SK-N-SH treated with all-trans-retinoic acid at 6 μM for 48 hours (cell line): ENCODE data around the gene FYCO1.

ENCODE experiments used
- CSDC2 ChIP-seq: fragments of 250-450 bp; sonication (Bioruptor Pico); IDR thresholded peaks from 2 replicates; pipeline ENCODE4 v1.5.0; 2020; ENCODE audit warnings: mild to moderate bottlenecking, moderate library complexity
- GLIS3 ChIP-seq: fragments of 250-450 bp; sonication (Bioruptor Pico); IDR thresholded peaks from 2 replicates; pipeline ENCODE4 v1.5.0; 2020; ENCODE audit warnings: mild to moderate bottlenecking, moderate library complexity
- ISL1 ChIP-seq: fragments of 250-450 bp; sonication (Bioruptor Pico); IDR thresholded peaks from 2 replicates; pipeline ENCODE4 v2.1.2; 2022; ENCODE audit warnings: mild to moderate bottlenecking, moderate library complexity
- PATZ1 ChIP-seq: fragments of 250-450 bp; sonication (Bioruptor Pico); IDR thresholded peaks from 2 replicates; pipeline ENCODE4 v1.8.0; 2020; ENCODE audit warnings: mild to moderate bottlenecking, moderate library complexity, borderline replicate concordance
- POU6F1 ChIP-seq: fragments of 250-450 bp; sonication (Bioruptor Pico); IDR thresholded peaks from 2 replicates; pipeline ENCODE4 v1.8.0; 2021; ENCODE audit warnings: low read depth, mild to moderate bottlenecking, moderate library complexity, borderline replicate concordance
- RARB ChIP-seq: fragments of 250-450 bp; sonication (Bioruptor Pico); IDR thresholded peaks from 2 replicates; pipeline ENCODE4 v1.8.0; 2021; ENCODE audit warnings: mild to moderate bottlenecking, moderate library complexity
- ZC3H10 ChIP-seq: fragments of 250-450 bp; sonication (Bioruptor Pico); IDR thresholded peaks from 2 replicates; pipeline ENCODE4 v1.5.1; 2021; ENCODE audit warnings: mild to moderate bottlenecking, moderate library complexity
- ZFP3 ChIP-seq: fragments of 250-450 bp; sonication (Bioruptor Pico); IDR thresholded peaks from 2 replicates; pipeline ENCODE4 v1.5.0; 2020; ENCODE audit warnings: mild to moderate bottlenecking, moderate library complexity

- no peak for TF ChIP-seq GLIS3 (CRISPR knock-in tag)
- no peak for TF ChIP-seq PATZ1 (CRISPR knock-in tag)
- TF ChIP-seq ZFP3 (CRISPR knock-in tag) = no peak
- no peak for TF ChIP-seq RARB (CRISPR knock-in tag)
- TF ChIP-seq ZC3H10 (CRISPR knock-in tag) = no peak
- TF ChIP-seq POU6F1 (CRISPR knock-in tag) = no peak
- no peak for TF ChIP-seq ISL1
- TF ChIP-seq CSDC2 = no peak
These were observed 81.1 kb downstream of the FYCO1 start for GRCh38 chr3:45914362-45915058.
